Limb (tissue), 2 donors: Measurements from ENCODE around the gene RNU1-1.
"Not testable (repeated sequence)": the region's sequence is repeated elsewhere in the genome, so short reads cannot be mapped to it uniquely, and the experiment has no call there.

Source experiments
- DNase-seq, 2 donors: peaks; one replicate each; pipeline ENCODE4 v3.0.0-alpha.2; 2016; ENCODE audit errors: extremely low spot score in 2 of 2

RNU1-1 gene

DNA sequence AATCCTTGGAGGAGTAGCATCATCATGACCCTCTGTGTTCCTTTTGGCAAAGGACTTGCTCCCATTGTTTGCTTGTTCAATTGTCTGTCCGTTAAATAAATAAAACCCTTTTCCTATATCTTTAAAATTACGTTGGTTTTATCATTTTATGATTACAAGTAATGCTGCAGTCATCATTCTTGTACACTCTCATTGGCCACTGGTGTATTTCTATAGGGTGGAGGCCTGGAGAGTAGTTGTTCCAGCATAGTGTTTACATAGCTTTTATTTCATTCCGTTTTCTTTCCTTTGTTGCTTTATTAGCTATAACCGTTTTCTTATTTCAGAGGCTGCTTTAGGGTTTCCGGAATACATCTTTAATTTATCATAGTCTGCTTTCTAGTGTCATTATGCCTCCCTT is 7.6 kb upstream of the RNU1-1 start:
- DNase-seq: not testable (repeated sequence)

GRCh38 chr1:16521288-16521583 is 7.2 kb upstream of the RNU1-1 start:
- DNase-seq: no peak

- peak in 1 of 2 donors; percentile 43 for DNase-seq
Observed at GRCh38 chr1:16520435-16521287, 6.6 kb upstream of the RNU1-1 start.

DNA sequence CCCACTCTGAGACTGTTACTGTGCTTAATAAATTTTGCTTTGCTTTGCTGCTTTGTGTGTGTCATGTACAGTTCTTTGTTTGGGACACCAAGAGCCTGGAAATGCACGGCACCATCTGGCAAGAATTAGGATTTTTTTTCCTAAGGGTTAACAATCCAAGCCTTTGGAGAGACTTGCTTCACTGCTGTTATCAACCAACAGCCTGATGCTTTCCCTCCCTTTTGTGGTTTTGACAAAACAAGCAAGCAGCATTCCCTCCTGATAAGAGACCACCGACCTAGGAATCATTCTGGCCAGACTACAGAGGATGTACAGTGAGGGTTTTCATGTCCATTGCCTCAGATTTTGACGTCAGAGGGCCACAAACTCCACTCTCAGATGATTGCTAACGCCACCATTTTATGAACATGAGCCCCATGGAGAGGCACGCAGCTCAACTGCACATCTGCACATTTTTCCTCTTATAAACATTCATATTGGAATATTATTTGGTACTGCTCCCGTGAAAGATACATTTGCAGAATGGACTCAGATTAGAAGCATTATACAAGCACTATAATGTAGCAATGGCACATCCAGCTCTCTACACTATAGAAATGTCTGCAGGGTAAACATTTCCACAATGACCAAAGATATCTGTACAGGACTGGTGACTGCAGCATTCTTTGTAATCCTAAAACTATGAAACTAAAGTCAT is 5.3 kb upstream of the RNU1-1 start:
- not testable (repeated sequence) for DNase-seq

DNA sequence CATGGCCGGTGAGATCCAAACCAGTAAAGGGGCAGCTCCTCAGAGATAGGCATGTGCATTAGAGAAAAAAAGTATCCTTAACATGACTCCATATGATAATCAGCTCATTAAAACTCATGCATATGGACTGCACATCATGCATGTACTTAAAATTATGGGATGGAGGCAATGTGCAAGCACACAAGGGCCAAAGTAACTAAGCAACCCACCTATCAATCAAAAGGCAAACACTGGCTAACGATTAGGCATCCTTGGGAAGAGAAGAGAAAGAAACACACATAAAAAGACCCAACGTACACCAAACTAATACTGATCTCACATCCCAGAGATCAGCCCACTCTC is 4.8 kb upstream of the RNU1-1 start:
- not testable (repeated sequence) for DNase-seq

- DNase-seq: not testable (repeated sequence)
Observed at GRCh38 chr1:16516694-16517410, 2.8 kb upstream of the RNU1-1 start.

- peak in 1 of 2 donors; percentile 82 for DNase-seq
Observed at GRCh38 chr1:16513412-16514106, 526 bp downstream of the RNU1-1 start.

DNA sequence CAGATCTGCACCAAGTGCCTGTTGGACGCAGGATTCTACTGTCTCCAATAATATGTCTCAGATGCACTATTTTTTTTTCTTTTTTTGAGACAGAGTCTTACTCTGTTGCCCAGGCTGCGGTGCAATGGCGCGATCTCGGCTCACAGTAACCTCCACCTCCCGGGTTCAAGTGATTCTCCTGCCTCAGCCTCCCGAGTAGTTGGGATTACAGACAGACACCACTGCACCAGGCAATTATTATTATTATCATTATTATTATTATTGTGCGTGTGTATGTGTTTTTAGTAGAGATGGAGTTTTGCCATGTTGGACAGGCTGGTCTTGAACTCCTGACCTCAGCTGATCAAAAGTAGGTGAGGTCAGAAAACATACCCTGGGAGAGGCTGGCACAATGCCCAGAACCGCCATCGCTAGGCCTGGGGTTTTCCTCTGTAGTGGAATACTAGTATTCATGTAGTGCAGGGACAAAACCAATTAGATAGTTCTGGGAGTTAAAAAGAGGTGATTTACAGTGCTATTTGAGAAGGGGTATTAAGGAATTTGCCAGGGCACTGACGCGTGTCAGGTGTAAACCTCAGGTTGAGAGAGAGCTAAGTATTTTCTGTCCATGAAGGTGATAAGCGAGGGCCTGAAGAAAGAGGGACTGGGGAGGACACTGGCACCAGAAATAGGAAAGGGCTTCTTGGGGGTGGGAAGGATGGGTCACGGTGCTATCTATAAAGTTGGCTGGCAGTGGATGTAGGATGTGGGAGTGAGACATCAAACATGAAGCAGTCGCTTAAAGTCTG is 1.3 kb downstream of the RNU1-1 start:
- not testable (repeated sequence) for DNase-seq

DNA sequence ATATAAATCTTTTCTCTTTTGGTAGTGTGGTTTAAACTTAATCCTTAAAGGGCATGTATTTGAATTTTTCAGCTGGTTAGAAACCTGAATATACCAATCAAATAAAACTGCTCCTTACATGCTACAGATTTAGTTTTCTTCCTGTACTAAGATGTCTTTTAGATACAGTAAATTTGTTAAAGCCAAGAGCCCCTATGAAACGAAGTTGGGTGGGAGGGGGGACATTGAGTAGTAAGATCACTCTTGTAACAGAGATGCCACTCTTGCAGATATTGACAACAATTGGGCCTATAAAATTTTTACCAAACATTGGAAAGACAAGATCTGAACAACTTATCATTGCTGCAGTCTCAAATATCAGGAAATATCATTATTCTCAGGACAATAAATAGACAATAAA is 2.2 kb downstream of the RNU1-1 start:
- DNase-seq: not testable (repeated sequence)

DNA sequence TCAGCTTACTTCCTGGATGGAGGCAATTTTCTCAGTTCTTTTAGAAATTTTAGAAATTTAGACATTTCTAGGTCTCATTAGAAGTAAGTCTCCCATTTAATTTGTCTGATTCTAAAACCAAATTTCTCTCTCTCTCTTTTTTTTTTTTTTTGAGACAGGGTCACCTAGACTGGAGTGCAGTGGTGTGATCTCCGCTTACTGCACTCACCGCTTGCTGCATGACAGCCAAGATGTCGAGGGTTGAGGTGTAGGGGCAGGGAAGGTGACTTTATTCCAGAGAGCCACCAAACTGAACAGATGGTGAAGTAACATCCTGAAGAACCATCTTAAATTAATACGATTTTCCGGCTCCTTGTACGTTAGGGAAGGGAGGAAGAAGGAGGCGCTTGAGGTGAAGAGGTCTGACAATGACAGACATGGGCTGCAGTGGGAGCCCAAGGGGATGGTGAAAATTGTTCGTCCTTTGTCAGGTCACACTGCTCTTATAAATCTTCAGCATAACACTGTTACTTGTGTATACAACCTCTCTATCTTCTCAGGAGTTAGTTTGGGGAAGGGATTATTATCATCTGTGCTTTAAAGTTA is 5.1 kb downstream of the RNU1-1 start:
- DNase-seq: not testable (repeated sequence)

DNA sequence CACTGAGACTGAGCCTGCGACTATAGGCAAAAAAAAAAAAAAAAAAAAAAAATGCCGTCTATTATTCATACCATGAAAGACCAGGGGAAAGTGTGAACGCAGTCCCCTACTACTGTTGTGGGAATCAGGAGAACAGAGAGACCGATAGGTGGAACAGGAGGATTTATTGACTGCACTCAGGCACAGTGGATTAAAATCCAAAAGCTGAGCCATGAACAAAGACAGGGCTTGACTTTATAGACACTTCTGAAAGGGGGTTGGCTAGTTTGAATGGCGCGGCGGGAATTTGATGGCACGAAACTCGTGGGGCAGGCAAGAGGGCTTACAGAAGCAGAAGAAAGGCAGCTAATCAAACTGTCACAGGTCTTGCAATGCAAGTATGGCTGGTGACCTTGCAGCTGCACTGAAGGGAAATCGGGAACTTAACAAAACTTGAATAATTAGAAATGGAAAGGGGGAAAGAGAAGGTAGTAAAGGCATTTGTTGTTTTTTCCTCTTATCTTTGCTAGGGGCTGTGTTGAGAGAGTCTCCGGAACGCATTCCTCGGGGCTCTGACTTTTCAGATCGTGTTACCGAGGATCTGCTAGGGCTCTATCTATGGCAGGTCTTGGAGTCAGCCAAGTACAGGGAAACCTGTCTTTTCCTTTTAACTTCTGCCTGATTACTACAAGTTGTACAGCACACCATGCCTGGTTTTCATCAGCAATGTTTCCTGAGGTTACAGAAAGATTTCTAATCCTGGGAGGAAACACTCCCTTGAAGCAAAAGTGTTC is 7.5 kb downstream of the RNU1-1 start:
- DNase-seq: not testable (repeated sequence)

DNA sequence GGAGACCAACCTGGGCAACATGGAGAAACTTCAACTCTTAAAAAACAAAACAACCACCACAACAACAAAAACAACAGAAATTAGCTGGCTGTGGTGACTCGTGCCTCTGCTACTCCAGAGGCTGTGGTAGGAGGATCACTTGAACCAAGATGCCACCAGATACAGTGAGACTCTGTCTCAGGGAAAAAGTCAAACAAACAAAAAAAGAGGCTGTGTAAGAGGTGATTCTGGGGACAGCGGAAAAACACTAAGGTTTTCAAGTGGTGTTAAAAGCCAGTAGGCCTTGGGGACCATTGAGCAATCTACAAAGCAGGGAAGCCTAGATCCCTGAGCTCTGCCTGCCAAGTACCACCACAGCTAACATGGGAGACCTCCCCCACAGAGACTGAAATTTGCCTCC is 8.2 kb downstream of the RNU1-1 start:
- DNase-seq: not testable (repeated sequence)

DNA sequence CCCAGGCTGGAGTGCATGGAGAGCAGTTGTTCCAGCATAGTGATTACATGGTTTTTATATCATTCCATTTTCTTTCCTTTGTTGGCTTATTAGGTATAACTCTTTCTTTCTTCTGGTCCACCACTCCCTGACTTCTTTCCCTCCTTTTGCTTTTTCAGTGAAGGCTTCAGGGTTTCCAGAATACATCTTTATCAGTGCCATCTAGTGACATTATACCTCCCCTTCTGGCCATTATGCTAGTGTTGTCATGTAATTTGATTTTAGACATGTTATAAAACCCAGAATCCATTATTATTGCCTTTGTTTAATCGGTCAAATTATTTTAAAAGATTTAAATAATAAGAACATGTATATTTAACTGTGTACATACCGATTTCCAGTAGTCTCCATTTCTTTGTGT is 10.6 kb downstream of the RNU1-1 start:
- no peak for DNase-seq

- DNase-seq: not testable (repeated sequence)
Observed at GRCh38 chr1:16501446-16501845, 12.6 kb downstream of the RNU1-1 start.

- not testable (repeated sequence) for DNase-seq
Observed at GRCh38 chr1:16500975-16501374, 13.1 kb downstream of the RNU1-1 start.

DNA sequence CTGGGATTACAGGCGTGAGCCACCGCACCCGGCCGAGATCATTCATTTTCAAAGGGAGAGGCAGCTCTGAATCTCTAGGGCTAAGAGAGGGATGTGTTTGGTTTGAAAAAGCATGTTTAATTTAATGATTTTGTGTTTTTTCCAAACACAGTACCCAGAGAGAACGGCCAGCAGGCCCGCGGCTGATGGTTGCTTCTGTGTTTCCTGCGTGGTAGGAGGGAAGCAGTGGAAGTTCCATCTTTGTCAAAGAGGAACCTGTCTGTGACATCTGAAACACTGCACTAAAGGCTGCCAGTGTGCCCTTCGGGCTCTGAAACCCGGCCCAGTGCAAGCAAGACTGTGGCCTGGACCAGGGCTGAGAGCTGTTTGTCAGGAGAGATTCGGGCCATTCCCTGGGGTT is 13.6 kb downstream of the RNU1-1 start:
- DNase-seq: not testable (repeated sequence)

DNA sequence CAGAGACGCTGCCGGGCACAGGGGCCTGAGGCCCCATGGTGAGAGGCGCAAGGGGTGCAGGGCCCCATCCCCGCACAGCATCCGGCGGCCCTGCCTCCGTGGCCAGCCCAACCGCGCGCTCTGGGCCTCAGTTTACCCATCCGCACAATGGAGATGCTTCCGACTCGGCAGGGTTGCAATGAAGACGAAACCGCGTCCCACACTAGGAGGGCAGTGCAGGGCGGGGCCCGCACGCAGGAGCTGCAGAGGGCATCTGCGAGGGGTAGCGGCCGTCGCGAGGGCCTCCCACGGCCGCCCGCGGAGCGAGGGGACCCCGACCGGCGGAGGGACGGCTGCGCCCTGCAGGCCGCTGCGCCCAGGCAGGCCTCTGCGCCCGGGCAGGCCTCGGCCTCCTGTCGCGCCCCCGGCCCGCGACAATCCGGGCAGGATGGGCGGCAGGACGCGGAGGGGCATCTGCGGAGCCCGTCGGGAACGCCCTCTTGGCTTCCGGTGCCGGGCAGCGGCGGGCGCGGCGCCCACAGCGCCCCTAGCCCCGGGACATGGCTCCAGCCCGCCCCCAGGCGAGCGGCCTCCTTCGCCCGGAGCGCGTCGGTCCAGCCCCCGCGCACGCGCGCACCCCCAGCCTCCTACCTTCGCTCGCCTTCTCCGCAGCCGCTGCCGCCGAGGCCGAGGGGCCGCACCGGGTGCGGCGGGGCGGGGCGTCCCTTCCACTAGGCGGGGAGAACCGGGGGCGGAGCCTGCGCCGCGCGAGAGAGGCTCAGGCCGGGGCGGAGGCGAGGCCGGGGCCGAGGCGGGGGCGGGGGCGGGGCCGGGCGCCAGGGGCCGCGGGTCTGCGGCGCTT is 15.3 kb downstream of the RNU1-1 start:
- DNase-seq: peak; percentile 90 to 97

DNA sequence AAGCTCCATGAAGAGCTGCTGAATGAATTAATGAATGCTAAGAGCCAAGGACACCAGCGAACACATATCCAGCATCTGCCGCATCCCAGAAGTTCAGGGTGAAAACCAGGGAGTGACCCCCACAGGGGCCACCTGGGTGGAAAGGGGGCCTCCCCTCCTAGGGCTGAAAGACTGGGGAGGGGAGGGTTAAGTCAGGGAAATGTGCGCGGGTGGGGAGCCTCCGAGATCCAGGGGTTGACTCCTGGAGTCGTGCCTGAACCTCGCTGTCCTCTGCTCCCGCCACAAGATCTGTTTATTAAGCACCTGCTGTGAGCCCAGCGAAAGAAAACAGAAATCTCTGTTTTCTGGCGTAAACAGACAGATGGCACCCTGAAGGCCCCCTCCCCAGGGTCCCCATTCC is 16.0 kb downstream of the RNU1-1 start:
- not testable (repeated sequence) for DNase-seq

- DNase-seq: not testable (repeated sequence)
Observed at GRCh38 chr1:16497474-16497904, 16.6 kb downstream of the RNU1-1 start.
